Endothelial cell (in vitro differentiated cells): Measurements from ENCODE around the gene SFR1. TPM values are rescaled to one million over a fixed set of nuclear protein-coding genes. Genes with fewer than 3 reads are reported as not detected.

Source experiments
- DNase-seq: peaks from one replicate; pipeline ENCODE4 v3.0.0; 2021; ENCODE audit warnings: low spot score
- H3K27ac Mint-ChIP-seq: one replicate; pipeline ENCODE4 v1.8.0; 2021; ENCODE audit warnings: mixed read lengths, inconsistent platforms; ENCODE audit not compliant: unreplicated experiment
- H3K27me3 Mint-ChIP-seq: one replicate; pipeline ENCODE4 v1.8.0; 2021; ENCODE audit warnings: mild to moderate bottlenecking, moderate library complexity, mixed read lengths, inconsistent platforms; ENCODE audit not compliant: unreplicated experiment
- H3K36me3 Mint-ChIP-seq: one replicate; pipeline ENCODE4 v1.8.0; 2021; ENCODE audit warnings: mild to moderate bottlenecking, low read depth, mixed read lengths, inconsistent platforms; ENCODE audit not compliant: unreplicated experiment
- H3K4me1 Mint-ChIP-seq: one replicate; pipeline ENCODE4 v1.8.0; 2021; ENCODE audit warnings: mild to moderate bottlenecking, mixed read lengths, inconsistent platforms; ENCODE audit not compliant: unreplicated experiment
- H3K4me3 Mint-ChIP-seq: one replicate; pipeline ENCODE4 v1.8.0; 2021; ENCODE audit warnings: mild to moderate bottlenecking, mixed read lengths, inconsistent platforms; ENCODE audit not compliant: unreplicated experiment
- H3K9me3 Mint-ChIP-seq: one replicate; pipeline ENCODE4 v1.8.0; 2021; ENCODE audit warnings: mixed read lengths, inconsistent platforms; ENCODE audit not compliant: unreplicated experiment
- total RNA-seq: library from RNA; stranded (reverse); fragmentation: NEBNext Ultra II Directional; extraction: Animal tissue kit (Norgen Biotek cat#: 25700); gene quantifications from one replicate; pipeline ENCODE4 v1.2.1, GENCODE V29; 2021; ENCODE audit not compliant: unreplicated experiment
- TF ChIP-seq, protein P1 (sequence below): fragments of 200-600 bp; sonication (generic); IDR thresholded peaks from one replicate; pipeline ENCODE4 v1.5.0; 2021; ENCODE audit warnings: antibody characterized with exemption; ENCODE audit not compliant: unreplicated experiment

The SFR1 gene
- total RNA-seq, 1 donor from 2014 or later, result 8.8 TPM

DNA sequence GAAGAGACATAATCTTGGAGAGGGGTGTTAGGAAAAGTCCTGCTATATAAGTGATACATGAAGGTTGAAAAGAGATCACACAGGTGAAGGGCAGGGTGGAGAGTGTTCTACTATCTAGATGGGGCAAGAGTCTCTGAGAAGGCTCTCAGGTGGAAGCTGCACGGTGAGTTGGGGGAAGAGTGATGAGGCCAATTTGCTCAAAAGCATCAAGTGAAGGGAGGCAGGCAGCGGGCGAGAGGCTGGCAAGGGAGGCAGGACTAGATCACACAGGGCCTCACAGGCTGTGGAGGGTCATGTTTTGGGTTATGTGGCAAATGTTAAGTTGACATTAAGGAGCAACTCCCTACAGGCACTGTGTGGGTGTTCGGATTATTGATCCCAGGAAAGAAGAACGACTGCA is 33.7 kb upstream of the SFR1 start:
- H3K9me3 Mint-ChIP-seq, result no peaks in the 10 kb centered on the region
- peaks cover 16% of the 10 kb centered on the region for H3K4me1 Mint-ChIP-seq
- H3K27ac Mint-ChIP-seq, result no peak overlapping the region
- DNase-seq, result no peak
- H3K27me3 Mint-ChIP-seq, result peaks cover 4% of the 10 kb centered on the region
- TF ChIP-seq, protein P1, sequence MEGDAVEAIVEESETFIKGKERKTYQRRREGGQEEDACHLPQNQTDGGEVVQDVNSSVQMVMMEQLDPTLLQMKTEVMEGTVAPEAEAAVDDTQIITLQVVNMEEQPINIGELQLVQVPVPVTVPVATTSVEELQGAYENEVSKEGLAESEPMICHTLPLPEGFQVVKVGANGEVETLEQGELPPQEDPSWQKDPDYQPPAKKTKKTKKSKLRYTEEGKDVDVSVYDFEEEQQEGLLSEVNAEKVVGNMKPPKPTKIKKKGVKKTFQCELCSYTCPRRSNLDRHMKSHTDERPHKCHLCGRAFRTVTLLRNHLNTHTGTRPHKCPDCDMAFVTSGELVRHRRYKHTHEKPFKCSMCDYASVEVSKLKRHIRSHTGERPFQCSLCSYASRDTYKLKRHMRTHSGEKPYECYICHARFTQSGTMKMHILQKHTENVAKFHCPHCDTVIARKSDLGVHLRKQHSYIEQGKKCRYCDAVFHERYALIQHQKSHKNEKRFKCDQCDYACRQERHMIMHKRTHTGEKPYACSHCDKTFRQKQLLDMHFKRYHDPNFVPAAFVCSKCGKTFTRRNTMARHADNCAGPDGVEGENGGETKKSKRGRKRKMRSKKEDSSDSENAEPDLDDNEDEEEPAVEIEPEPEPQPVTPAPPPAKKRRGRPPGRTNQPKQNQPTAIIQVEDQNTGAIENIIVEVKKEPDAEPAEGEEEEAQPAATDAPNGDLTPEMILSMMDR, result no peak
- H3K36me3 Mint-ChIP-seq, result no peaks in the 10 kb centered on the region
- no peak overlapping the region for H3K4me3 Mint-ChIP-seq

DNA sequence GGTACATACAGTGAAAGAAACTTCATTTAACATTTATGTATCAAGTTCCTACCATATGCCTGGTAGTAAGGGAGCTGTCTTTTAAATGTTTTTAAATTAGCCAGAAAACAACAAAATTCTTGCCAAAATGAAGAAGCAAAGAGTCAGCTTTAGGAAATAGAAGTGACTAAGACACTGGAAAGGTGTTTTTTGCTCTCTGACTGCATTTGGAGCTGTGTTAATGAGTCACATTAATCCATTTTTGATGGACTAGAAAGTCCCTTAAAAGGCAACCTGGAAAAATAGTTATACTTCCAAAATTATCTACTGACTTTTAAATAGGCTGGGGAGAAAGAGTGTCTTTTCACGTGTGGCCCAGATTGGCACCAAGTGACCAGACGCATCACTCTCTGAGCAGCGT is 32.4 kb upstream of the SFR1 start:
- H3K27ac Mint-ChIP-seq, result no peak overlapping the region
- peaks cover 16% of the 10 kb centered on the region for H3K4me1 Mint-ChIP-seq
- no peaks in the 10 kb centered on the region for H3K9me3 Mint-ChIP-seq
- H3K27me3 Mint-ChIP-seq, result peaks cover 4% of the 10 kb centered on the region
- DNase-seq, result no peak
- no peaks in the 10 kb centered on the region for H3K36me3 Mint-ChIP-seq
- TF ChIP-seq, protein P1, result no peak
- no peak overlapping the region for H3K4me3 Mint-ChIP-seq

DNA sequence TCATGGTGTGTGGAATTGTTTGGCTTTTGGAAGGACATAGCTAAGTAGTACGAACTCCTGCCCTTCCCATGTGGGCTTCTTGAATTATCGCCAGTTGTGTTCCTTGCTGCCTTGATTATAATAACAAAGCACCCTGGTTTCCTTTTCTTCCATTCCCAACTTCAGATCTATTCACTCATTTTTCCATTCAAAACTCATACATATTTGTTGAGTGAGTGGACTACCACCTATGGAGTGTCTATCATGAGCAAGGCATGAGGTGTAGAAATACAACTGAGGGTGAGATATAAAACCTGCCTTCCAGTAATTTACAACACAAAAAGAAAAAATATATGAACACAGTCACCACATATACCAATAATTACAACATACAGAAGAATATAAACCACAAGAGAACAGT is 31.4 kb upstream of the SFR1 start:
- Mint-ChIP-seq H3K9me3 (no peaks in the 10 kb centered on the region), H3K27me3 (peaks cover 4% of the 10 kb centered on the region), H3K27ac (no peak overlapping the region), H3K4me1 (peaks cover 9% of the 10 kb centered on the region), H3K4me3 (no peak overlapping the region), H3K36me3 (no peaks in the 10 kb centered on the region)
- TF ChIP-seq, protein P1, result no peak
- no peak for DNase-seq

DNA sequence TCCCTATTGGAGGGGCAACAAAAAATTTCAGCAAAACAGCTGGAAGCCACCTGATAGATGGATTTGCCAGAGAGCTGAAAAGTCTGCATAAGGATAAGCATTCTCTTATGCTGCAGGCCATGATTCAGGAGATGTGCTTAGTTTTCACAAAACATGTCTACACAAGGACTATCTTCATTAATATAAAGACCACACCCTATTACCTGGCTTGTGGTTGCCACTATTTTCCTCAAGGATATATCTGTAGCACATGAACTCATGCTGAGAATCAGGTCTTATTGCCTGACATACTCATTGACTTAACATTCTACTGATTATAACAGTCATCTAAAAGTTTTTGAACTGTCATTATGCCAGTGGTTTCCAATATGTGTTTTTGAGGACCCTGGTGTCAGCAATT is 29.2 kb upstream of the SFR1 start:
- Mint-ChIP-seq H3K27ac (no peak overlapping the region), H3K36me3 (no peaks in the 10 kb centered on the region), H3K4me1 (no peaks in the 10 kb centered on the region), H3K4me3 (no peak overlapping the region), H3K27me3 (peaks cover 4% of the 10 kb centered on the region), H3K9me3 (no peaks in the 10 kb centered on the region)
- no peak for DNase-seq
- TF ChIP-seq, protein P1, result no peak

DNA sequence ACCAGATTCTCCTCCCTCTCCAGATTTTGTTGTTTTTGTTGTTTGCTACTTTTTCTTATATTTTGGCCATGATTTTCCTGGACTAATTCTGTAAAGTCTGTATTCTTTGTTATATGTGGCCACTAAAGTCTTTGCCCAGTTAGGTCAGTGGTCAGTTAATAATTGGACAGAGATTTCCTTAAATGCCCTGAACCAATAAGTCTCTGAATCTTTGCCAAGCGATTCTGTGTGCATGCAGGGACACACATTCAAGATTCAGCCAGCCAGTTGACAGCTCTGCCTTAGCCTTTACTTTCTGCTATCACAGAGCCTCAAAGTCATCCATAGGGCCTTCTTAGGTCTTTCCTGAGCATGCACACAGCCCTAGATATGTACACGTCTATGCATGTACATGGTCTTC is 25.3 kb upstream of the SFR1 start:
- TF ChIP-seq, protein P1, result no peak
- Mint-ChIP-seq H3K9me3 (no peaks in the 10 kb centered on the region), H3K4me3 (no peak overlapping the region), H3K36me3 (no peaks in the 10 kb centered on the region), H3K27ac (no peak overlapping the region), H3K27me3 (no peaks in the 10 kb centered on the region), H3K4me1 (no peaks in the 10 kb centered on the region)
- DNase-seq, result no peak
